Suppressor macrophage treated with lipopolysaccharide for 1 hour (primary cell): ENCODE results near the gene TRIM8.
A peak's percentile ranks its signal among the peaks of the same experiment; 100 is the strongest.

ENCODE experiments used
- DNase-seq, 3 donors: peaks; one replicate each; pipeline ENCODE4 v3.0.0-alpha.2; 2020 to 2022

TRIM8 gene, protein sequence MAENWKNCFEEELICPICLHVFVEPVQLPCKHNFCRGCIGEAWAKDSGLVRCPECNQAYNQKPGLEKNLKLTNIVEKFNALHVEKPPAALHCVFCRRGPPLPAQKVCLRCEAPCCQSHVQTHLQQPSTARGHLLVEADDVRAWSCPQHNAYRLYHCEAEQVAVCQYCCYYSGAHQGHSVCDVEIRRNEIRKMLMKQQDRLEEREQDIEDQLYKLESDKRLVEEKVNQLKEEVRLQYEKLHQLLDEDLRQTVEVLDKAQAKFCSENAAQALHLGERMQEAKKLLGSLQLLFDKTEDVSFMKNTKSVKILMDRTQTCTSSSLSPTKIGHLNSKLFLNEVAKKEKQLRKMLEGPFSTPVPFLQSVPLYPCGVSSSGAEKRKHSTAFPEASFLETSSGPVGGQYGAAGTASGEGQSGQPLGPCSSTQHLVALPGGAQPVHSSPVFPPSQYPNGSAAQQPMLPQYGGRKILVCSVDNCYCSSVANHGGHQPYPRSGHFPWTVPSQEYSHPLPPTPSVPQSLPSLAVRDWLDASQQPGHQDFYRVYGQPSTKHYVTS

DNA sequence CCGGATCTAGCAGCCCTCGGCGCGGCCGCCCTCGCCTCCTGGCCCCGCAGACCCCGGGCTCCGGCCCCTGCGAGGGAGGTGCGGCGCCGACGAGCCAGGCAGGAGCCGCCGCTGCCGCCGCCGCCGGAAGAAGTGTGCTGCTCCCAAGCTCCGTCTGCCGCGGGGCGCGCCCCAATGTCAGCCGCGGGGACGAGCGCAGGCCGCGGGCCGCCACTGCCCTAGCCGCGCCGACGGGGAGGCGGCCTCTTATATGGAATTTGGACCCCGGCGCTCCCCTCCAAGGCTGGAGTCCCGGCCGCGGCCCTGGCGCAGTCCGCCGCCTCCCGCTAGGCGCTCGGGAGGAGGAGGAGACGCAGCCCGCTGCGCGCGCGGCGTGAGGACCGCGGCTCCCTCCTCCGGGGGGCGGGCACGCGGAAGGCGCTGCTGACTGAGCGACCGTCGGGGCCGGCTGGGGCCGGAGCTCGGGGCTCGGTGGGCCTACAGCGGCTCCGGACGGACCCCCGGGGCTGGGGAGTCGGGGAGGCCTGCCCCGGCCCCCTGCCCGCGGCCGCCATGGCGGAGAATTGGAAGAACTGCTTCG lies at the start of gene TRIM8:
TSS of gene TRIM8 (plus strand) at position 414 of the 580 bp plus-strand sequence. CDS start at position 553, 139 bp downstream.
- DNase-seq, result peak; percentile 49 to 80 (median 59)

DNA sequence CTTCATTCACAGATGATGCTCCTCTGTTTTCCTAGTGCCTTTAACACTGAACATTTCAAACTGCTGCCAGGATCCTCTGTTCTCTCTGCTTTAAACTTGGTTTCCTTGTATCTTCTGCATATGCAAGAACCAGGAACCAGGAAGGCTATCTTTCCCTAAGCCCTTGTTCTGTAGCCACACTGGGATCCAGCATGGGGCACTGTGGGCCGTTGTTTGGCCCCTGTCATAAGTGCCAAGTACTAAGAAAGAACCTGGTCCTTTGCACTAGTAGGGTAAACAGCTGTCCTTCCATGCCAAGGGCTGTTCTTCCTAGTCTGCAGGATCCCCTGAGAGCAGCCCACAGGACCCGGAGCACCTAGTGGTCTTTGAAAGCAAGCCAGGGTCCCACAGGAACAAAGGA lies 49.0 kb upstream of the TRIM8 start:
- DNase-seq, result no peak

DNA sequence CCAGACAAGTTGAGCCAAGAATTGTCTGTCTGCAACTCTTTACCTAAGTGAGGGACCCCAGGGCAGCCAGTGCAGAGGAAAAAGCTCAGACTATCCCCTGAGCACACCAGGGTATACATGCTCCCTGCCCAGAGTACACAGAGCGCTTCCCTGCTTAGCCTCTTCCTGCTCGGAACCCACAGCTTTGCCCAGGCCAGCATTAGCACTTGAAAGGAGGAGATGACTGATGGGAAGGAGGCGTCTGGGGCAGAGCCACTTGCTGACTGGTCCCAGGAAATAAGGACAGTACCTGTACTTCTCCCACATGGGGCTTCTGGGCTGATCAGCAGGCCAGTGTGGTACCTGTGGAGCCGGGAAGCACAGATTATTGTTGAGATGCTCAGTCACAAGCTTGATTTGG lies 48.4 kb upstream of the TRIM8 start:
- DNase-seq, result no peak

DNA sequence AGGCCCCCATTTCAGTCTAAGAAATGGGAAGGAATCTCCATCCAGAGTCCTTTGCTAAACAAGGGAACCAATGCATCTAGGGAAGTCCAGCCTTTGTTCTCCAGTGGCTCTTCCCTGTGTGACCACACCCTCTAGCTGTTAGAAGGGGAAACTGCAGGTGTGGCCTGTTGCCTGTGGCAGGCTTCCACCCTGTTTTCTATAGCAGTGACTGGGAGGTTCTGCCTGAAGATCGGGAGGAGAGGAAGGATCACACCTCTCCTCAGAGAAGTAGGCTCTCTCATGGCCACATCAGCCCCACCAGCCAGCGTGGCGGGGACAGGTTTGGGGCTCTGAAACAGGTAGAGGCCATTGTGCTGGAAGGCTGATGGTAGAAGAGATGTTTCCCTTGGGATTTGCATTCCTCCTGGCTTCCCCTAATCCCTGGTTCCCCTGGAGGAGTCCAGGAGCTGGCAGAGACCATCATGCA lies 47.7 kb upstream of the TRIM8 start:
- peak; percentile 52 to 64 (median 60) for DNase-seq

DNA sequence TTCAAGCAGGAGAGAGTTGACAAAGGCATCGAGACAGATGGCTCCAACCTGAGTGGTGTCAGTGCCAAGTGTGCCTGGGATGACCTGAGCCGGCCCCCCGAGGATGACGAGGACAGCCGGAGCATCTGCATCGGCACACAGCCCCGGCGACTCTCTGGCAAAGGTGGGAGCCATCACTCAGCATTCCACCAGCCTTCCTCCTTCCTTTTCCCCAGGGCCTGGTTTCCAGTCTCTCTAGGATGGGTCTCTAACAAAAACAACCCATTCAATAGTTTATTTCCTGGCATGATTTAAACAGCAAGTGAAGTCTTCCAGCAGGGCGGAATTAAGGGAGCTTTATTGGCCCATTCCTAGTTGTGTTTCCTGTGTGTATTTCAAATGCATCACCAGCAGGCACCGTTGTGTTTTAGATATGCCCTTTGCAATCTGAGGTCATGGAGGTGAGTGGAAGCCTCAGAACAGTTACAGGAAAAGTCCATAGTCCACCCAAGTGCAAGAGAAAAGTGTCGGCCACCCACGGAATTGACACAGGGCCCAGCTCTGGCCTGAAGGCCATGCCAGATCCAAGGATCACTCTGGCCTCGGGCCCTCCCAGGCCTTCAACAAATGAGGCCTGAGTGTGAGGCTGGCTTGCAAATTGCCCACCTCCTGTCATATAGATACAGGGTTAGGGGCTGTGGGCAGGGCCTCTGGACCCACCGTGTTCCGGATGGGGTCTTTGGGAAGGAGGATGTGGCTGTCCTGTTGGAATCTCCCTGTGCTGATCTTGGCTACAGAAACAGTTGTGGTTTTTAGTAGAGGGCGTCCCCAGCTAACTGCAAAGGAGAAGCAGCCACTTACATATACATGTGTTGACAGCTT lies 46.9 kb upstream of the TRIM8 start:
- no peak for DNase-seq

DNA sequence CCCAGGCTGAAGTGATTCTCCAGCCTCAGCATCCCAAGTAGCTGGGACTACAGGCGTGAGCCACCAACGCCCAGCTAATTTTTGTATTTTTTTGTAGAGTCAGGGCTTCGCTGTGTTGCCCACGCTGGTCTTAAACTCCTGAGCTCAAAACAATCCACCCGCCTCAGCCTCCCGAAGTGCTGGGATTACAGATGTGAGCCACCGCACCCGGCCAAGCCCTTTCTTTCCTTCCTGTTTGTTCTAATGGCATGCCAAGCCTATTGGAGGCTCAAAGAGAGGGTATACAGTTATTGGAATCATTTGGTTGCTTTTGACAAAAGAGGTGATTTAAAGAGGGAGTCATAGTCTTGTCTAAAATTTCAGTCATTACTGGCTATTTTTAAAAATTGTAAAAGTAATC lies 46.0 kb upstream of the TRIM8 start:
- DNase-seq, result no peak

DNA sequence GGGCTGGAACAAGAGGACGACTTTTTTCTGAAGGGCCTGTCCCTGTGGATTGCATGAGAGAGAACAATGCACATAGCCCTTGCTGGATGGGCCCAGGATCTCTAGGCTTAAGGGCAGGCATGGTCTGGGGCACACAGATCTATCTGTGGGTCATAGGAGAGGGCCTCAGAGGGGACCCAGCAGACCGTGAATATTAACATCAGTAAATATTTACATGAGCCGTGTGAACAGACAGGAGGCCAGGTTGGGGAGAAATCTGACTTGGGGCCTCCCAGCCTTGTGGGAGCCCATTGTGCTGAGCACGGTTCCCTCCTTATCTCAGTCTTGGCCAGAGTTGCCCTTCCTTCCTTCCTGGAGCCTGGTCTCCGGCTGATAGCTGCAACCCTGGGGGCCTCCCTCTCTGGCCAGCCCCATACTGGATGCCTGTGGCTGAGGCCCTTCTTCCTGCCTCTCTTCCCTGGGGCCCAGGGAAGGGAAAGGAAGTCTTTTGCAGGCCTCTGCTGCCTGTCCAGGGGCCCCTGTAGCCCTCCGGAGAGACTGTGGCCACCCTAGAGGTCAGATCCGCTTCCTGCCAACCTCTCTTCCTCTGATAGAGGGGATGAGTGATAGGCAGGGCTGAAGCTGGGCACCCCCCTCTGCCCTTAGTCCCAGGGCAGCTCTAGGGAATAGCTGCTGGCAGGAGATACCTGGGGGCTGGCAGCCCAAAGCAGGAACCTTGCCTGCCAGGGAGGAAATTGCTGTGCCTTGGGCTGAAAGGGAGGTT lies 44.5 kb upstream of the TRIM8 start:
- no peak for DNase-seq

DNA sequence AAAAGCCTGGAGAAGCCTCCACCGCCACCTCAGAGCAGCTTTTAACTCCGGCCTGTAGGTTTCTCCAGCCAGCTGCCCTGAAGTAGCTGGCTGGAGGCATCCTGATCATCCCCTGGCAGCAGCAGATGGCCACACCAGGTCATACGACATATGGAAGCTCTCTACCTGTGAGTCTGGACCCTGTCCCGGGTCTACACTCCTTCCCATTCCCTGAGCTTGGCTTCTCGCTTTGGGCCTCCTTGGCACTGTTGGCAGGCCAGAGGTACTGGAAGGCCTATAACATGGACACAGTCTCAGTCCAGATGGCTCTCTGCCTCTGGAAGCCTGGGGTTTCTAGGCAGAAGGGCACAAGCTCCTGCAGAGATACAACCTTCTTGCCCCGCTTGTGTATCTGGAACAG lies 43.5 kb upstream of the TRIM8 start:
- DNase-seq, result no peak

DNA sequence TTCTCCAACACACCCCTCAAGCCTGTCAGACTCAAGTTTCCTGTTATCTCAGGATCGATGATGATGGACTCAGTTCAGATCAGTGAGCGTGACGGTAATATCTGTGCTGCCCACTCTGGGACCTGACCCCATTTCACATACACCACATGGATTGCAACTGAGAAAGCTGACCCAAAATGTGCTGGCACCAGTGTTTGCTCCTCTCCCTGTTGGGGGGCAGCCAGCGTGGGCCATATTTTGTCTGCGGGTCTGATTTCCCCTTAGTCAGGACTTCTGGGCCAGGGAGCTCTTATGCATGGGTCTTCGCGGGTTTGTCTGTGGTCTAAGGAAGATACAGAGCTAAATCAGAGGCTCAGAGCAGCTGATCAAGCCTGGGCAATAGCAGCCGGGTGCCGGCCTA lies 42.6 kb upstream of the TRIM8 start:
- no peak for DNase-seq

DNA sequence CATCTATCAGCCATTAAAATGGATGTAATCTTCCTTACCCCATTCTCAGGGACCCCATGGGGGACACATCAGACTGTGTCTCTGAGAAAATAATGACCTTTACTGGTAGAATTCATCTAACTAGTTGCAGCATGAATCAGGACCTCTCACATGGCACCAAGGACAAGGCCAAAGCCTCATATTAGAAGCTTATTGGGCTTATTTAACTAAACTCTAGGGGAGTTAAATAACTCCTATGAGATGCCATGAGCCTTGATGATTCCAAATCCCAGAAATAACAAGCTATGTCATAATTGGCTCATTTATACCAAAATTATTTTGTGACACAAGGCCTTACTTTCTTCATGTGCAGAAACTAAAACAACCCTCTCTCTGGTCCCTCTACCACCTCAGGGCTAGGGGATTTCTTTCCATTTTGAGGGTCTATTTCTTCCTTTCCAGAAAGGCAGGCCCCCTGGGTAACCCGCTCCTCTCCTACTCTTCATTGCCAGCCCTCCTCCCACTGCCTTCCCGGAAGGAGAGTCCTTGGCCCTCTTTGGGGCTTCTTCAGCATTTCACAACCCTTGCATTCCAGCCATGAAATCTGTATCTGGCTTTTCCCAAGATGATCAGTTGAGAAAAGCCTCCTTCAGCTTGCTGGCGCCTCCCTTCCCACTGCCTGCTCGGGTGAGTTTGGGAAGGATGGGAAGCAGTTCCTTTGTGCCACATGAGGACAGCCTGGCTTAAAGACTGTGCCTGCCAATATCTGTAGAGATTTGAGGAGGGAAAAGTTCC lies 41.8 kb upstream of the TRIM8 start:
- DNase-seq, result no peak

DNA sequence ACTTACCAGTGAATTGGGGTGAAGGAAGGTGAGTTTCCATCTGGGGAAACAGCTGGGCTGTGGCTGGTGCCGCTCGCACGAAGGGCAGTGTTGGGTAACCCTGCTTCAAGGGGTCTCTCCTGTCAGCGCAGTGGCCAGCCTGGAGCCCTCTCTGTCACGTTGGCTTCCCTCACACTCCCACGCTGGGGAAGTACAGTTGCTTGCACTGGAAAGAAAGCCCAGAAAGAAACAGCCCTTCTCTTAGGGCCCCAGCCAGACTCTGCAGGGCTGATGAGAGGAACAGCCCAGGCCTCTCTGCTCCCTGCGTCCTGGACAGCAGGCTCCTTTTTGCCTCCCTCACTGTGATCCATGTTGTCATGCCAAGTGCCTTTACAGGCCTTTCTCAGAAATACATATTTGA lies 40.3 kb upstream of the TRIM8 start:
- peak; percentile 75 to 79 (median 77) for DNase-seq

DNA sequence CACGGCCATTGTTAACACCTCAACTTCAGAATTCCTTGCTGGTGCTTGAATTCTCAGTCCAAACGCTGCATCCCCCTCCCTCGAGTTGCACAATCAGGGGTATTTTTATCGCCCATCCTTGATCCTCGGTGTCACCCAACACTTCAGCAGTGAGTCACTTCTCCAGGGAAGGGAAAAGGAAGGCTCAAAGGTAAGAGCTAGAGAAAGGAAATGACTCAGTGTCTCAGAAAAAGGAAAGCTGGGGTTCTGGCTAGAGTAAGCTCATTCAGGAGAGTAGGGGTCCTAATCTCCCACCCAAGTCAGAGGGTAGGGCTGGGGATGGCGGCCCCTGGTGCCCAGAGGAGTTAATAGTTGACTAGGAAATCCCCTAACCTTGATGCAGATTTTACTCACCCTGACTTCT lies 39.8 kb upstream of the TRIM8 start:
- DNase-seq, result peak; percentile 58 to 65 (median 64)

DNA sequence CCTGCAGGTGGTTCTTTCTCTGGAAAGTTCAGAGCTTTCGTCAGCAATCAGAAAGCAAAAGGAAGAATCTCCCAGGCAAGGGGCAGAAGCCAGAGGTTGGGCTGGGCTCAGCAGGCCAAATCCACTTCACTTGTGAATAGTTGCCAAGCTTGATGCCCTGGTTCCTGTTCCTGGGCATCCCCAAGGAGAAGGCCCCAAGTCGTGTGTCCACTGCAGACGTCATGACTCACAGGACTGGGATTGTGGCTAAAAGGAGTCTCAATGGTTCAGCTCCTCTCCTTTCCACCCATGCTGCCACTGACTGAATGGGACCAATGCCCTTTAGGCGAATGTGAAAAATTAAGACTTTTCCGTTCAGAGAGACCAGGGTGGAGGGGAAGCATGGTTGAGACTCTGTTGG lies 38.6 kb upstream of the TRIM8 start:
- peak; percentile 70 to 81 (median 75) for DNase-seq

DNA sequence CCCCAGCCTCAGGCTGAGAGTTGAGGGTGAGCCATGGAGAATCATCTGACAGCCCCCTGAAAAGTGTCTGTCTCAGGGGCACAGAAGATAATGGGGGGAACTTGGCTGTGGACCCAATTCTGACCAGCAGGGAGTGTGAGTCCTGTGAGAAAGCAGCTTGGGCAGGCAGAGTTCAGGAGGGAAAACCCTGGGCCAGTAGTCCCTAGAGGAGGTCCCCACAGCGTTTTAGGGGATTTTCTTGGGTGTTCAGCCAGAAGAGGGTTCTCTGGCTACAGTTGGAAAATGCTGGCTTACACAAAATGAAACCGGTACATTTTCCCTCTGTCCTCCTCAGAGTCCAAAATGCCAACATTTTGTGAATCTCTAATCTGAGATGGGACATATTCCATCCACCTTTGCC lies 35.8 kb upstream of the TRIM8 start:
- peak; percentile 70 to 77 (median 77) for DNase-seq

DNA sequence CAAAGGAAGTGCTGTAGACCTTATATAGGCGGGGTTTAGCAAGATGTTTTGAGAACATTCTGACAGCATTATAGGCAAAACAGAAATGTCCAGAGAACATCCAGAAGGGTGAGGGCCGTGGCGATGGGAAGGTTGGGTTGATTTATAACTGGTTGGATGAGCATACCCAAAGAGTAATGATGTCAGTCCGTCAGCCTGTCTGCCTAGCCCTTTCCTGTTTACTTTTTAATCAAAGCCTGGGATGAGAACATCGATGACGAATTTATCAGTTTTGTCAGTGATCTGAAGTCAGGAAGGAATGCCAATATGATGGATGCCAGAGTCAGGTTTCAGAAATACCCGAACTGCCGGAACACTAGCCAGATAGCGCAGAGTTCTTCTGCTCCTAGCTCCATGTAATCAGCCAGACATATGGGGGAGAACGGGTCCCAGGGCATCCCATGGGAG lies 33.8 kb upstream of the TRIM8 start:
- DNase-seq, result no peak

DNA sequence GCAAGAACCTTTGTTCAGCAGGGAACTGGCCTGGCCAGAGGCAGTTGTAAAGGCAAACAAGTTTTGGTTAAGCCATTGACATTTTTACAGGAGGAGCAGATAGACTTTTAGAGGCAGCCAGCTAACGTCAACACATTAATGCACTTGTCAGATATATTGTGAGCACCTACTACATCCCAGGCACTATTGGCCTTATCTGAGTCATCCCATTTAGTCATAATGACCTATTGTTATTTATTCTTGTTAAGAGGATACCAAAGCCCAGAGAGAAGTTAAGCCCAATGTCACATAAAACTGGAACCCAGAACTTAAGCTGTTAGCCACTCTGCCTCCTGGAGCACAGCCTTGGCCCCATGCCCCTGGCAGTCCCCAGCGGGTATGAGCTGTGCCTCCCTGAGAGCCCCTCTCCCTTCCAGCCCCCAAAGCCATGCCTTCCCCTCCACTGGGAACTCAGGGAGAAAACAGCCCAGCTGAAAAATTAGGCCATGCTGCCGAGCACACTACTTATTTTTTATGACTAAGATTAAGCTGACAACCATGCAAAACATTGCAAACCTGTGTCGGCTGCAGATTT lies 32.7 kb upstream of the TRIM8 start:
- no peak for DNase-seq

DNA sequence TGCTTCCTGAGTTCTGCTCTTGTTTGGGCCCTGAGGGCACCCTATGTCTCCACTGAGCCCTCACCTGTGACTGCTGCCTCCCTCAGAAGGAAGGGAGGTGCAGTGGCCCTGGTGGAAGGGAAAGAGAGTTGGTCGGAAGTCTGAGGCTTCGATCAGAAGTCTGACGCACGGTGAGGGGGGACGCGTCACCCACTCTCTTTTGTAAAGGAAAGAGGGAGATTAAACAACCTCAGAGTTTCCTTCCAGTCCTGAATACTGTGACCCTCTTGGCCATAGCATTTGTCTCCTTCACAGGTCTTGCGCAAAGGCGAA lies 31.4 kb upstream of the TRIM8 start:
- DNase-seq, result no peak

DNA sequence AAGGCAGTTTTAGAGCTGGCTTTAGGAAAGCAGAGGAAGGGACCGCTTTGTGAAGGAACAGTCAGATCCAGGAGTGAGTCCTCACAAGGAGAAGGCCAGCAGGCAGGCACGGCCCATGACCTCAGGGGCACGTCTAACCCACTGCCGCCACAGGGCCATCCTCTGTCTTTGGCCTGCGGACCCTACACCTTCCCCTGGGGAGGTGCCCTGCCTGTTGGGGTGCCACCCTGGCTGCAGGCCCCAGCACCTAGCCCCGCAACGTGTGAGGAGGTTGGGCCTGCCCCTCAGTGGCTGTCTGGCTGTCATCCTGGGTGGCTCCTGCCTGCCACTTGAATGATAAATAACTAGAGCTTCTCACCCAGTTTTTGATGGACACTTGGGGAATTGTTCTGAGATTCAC lies 31.0 kb upstream of the TRIM8 start:
- no peak for DNase-seq

DNA sequence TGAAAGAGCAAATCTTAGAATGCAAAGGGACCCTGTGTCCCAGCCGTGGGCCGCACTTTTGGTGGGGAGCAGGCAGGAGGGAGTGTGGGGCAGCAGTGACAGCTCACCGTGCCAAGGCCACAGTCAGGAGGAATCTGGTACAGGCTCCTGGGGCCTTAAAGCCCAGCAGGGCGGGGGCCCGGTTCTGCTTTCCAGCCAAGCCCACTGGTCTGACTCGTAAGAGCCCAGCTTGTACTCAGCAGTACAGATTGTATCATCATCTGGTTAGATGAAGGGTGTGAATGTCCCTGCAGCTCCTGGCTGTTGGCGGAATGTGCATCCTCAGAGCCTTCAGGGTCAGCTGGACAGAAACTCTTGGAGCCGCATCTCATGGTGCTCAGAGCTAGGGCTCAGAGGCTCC lies 30.5 kb upstream of the TRIM8 start:
- no peak for DNase-seq

DNA sequence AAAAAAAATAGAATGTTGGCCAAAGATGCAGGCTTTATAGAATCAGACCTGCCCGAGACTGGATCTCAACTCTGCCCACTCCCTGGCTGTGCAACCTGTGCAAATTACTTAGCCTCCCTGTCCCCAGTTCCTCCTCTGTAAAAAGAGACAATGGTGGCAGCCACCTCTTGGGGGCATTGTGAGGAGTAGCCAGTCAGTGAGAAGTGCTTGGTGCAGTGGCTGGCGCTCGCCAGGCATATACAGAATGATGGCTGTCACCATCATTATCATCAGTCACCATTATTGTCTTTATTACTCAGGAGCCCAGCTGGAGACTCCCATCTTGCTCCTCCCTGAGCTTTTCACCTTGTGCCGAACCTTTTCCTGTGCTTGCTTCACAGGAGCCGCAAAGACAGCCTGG lies 29.4 kb upstream of the TRIM8 start:
- DNase-seq, result no peak

DNA sequence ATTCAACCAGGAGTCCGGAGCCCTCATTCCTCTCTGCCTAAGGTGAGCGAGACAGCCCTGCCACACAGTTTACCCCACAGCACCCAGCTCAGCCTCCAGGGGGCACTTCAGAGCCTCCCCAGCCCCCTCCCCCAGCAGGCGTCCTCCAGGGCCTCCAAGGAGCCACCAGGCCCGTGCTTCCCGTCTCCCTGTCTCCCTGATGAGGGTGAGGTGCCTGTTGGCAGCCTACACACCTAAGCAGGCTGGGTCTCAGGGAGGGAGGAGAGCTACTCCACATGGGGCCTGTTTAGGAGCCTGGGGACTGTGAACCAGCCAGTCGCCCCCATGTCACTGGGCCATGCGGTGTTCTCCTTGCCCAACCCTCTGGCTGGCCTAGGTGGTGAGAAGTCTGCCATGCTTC lies 28.9 kb upstream of the TRIM8 start:
- DNase-seq, result peak in 2 of 3 donors; percentile 34 to 50
